Measurements from ENCODE around the gene IFNGR2.
"Not testable (repeated sequence)": the region's sequence is repeated elsewhere in the genome, so short reads cannot be mapped to it uniquely, and the experiment has no call there.

Gene IFNGR2

GRCh38 chr21:33403128-33403785 is at the start of gene IFNGR2:
TSS of gene IFNGR2 (plus strand) at chr21:33403413. CDS start at chr21:33403544, 131 bp downstream.
- Mint-ChIP-seq H3K27ac (peak within 1 kb of the TSS; percentile 68), H3K27me3 (ENCODE audit: low read depth) (peaks cover 8% of the 10 kb centered on the region), H3K4me1 (ENCODE audit: low read depth) (peaks cover 35% of the 10 kb centered on the region), H3K4me3 (peak within 1 kb of the TSS; percentile 90), H3K9me3 (no peaks in the 10 kb centered on the region), H3K36me3 (ENCODE audit: low read depth) (peaks cover 6% of the 10 kb centered on the region)
- peak; percentile 38 for DNase-seq (ENCODE audit: low spot score)

GRCh38 chr21:33355355-33355754 is 47.9 kb upstream of the IFNGR2 start:
- H3K9me3 Mint-ChIP-seq = no peaks in the 10 kb centered on the region
- H3K27me3 Mint-ChIP-seq (ENCODE audit: low read depth) = no peaks in the 10 kb centered on the region
- H3K36me3 Mint-ChIP-seq (ENCODE audit: low read depth) = peaks cover 42% of the 10 kb centered on the region
- no peak overlapping the region for H3K4me3 Mint-ChIP-seq
- peaks cover 5% of the 10 kb centered on the region for H3K4me1 Mint-ChIP-seq (ENCODE audit: low read depth)
- peak overlapping the region; percentile 79 for H3K27ac Mint-ChIP-seq
- DNase-seq (ENCODE audit: low spot score) = no peak

- Mint-ChIP-seq H3K36me3 (ENCODE audit: low read depth) (peaks cover 38% of the 10 kb centered on the region), H3K4me3 (no peak overlapping the region), H3K27me3 (ENCODE audit: low read depth) (no peaks in the 10 kb centered on the region), H3K27ac (no peak overlapping the region), H3K4me1 (ENCODE audit: low read depth) (peaks cover 11% of the 10 kb centered on the region), H3K9me3 (no peaks in the 10 kb centered on the region)
- DNase-seq (ENCODE audit: low spot score) = no peak
These were observed 47.2 kb upstream of the IFNGR2 start for GRCh38 chr21:33355996-33356395.

- H3K4me3 Mint-ChIP-seq = no peak overlapping the region
- no peak overlapping the region for H3K27ac Mint-ChIP-seq
- DNase-seq (ENCODE audit: low spot score) = no peak
- no peaks in the 10 kb centered on the region for H3K9me3 Mint-ChIP-seq
- peaks cover 33% of the 10 kb centered on the region for H3K36me3 Mint-ChIP-seq (ENCODE audit: low read depth)
- H3K4me1 Mint-ChIP-seq (ENCODE audit: low read depth) = peaks cover 19% of the 10 kb centered on the region
- no peaks in the 10 kb centered on the region for H3K27me3 Mint-ChIP-seq (ENCODE audit: low read depth)
These were observed 46.0 kb upstream of the IFNGR2 start for GRCh38 chr21:33357177-33357576.

- no peak overlapping the region for H3K4me3 Mint-ChIP-seq
- no peak for DNase-seq (ENCODE audit: low spot score)
- peaks cover 3% of the 10 kb centered on the region for H3K9me3 Mint-ChIP-seq
- peaks cover 22% of the 10 kb centered on the region for H3K4me1 Mint-ChIP-seq (ENCODE audit: low read depth)
- peaks cover 30% of the 10 kb centered on the region for H3K36me3 Mint-ChIP-seq (ENCODE audit: low read depth)
- H3K27me3 Mint-ChIP-seq (ENCODE audit: low read depth) = no peaks in the 10 kb centered on the region
- no peak overlapping the region for H3K27ac Mint-ChIP-seq
These were observed 43.8 kb upstream of the IFNGR2 start for GRCh38 chr21:33359446-33359845.

- H3K9me3 Mint-ChIP-seq = peaks cover 3% of the 10 kb centered on the region
- H3K4me3 Mint-ChIP-seq = no peak overlapping the region
- peaks cover 25% of the 10 kb centered on the region for H3K36me3 Mint-ChIP-seq (ENCODE audit: low read depth)
- no peaks in the 10 kb centered on the region for H3K27me3 Mint-ChIP-seq (ENCODE audit: low read depth)
- no peak overlapping the region for H3K27ac Mint-ChIP-seq
- peaks cover 19% of the 10 kb centered on the region for H3K4me1 Mint-ChIP-seq (ENCODE audit: low read depth)
- DNase-seq (ENCODE audit: low spot score) = no peak
These were observed 42.9 kb upstream of the IFNGR2 start for GRCh38 chr21:33360281-33360680.

GRCh38 chr21:33360881-33361602 is 42.2 kb upstream of the IFNGR2 start:
- no peaks in the 10 kb centered on the region for H3K27me3 Mint-ChIP-seq (ENCODE audit: low read depth)
- H3K4me1 Mint-ChIP-seq (ENCODE audit: low read depth) = peaks cover 17% of the 10 kb centered on the region
- DNase-seq (ENCODE audit: low spot score) = peak; percentile 78
- peak overlapping the region; percentile 76 for H3K27ac Mint-ChIP-seq
- H3K9me3 Mint-ChIP-seq = peaks cover 5% of the 10 kb centered on the region
- H3K4me3 Mint-ChIP-seq = peak overlapping the region; percentile 78
- H3K36me3 Mint-ChIP-seq (ENCODE audit: low read depth) = peaks cover 20% of the 10 kb centered on the region

- DNase-seq (ENCODE audit: low spot score) = peak; percentile 37
- peaks cover 15% of the 10 kb centered on the region for H3K9me3 Mint-ChIP-seq
- peak overlapping the region; percentile 92 for H3K27ac Mint-ChIP-seq
- peaks cover 13% of the 10 kb centered on the region for H3K36me3 Mint-ChIP-seq (ENCODE audit: low read depth)
- no peaks in the 10 kb centered on the region for H3K27me3 Mint-ChIP-seq (ENCODE audit: low read depth)
- peaks cover 17% of the 10 kb centered on the region for H3K4me1 Mint-ChIP-seq (ENCODE audit: low read depth)
- peak overlapping the region; percentile 78 for H3K4me3 Mint-ChIP-seq
These were observed 41.1 kb upstream of the IFNGR2 start for GRCh38 chr21:33362044-33362555.

- peaks cover 21% of the 10 kb centered on the region for H3K36me3 Mint-ChIP-seq (ENCODE audit: low read depth)
- peaks cover 26% of the 10 kb centered on the region for H3K9me3 Mint-ChIP-seq
- H3K27me3 Mint-ChIP-seq (ENCODE audit: low read depth); DNase-seq (ENCODE audit: low spot score); H3K4me3 Mint-ChIP-seq; H3K27ac Mint-ChIP-seq: not testable (repeated sequence)
- H3K4me1 Mint-ChIP-seq (ENCODE audit: low read depth) = peaks cover 17% of the 10 kb centered on the region
These were observed 39.2 kb upstream of the IFNGR2 start for GRCh38 chr21:33363911-33364609.

GRCh38 chr21:33364830-33365229 is 38.4 kb upstream of the IFNGR2 start:
- Mint-ChIP-seq H3K4me1 (ENCODE audit: low read depth) (peaks cover 17% of the 10 kb centered on the region), H3K27me3 (ENCODE audit: low read depth) (no peaks in the 10 kb centered on the region), H3K27ac (no peak overlapping the region), H3K4me3 (no peak overlapping the region), H3K9me3 (peaks cover 28% of the 10 kb centered on the region), H3K36me3 (ENCODE audit: low read depth) (peaks cover 20% of the 10 kb centered on the region)
- no peak for DNase-seq (ENCODE audit: low spot score)

- Mint-ChIP-seq H3K27me3 (ENCODE audit: low read depth) (no peaks in the 10 kb centered on the region), H3K27ac (peak overlapping the region; percentile 60), H3K4me1 (ENCODE audit: low read depth) (peaks cover 3% of the 10 kb centered on the region), H3K9me3 (peaks cover 29% of the 10 kb centered on the region), H3K36me3 (ENCODE audit: low read depth) (peaks cover 19% of the 10 kb centered on the region), H3K4me3 (no peak overlapping the region)
- DNase-seq (ENCODE audit: low spot score) = no peak
These were observed 35.8 kb upstream of the IFNGR2 start for GRCh38 chr21:33367309-33367973.

GRCh38 chr21:33368124-33368523 is 35.1 kb upstream of the IFNGR2 start:
- Mint-ChIP-seq H3K27me3 (ENCODE audit: low read depth) (no peaks in the 10 kb centered on the region), H3K27ac (no peak overlapping the region), H3K9me3 (peaks cover 29% of the 10 kb centered on the region), H3K4me1 (ENCODE audit: low read depth) (no peaks in the 10 kb centered on the region), H3K36me3 (ENCODE audit: low read depth) (peaks cover 16% of the 10 kb centered on the region), H3K4me3 (no peak overlapping the region)
- no peak for DNase-seq (ENCODE audit: low spot score)

GRCh38 chr21:33368576-33368975 is 34.6 kb upstream of the IFNGR2 start:
- H3K9me3 Mint-ChIP-seq = peaks cover 29% of the 10 kb centered on the region
- H3K27ac Mint-ChIP-seq = peak overlapping the region; percentile 36
- H3K4me3 Mint-ChIP-seq = no peak overlapping the region
- H3K36me3 Mint-ChIP-seq (ENCODE audit: low read depth) = peaks cover 16% of the 10 kb centered on the region
- DNase-seq (ENCODE audit: low spot score) = no peak
- H3K4me1 Mint-ChIP-seq (ENCODE audit: low read depth) = no peaks in the 10 kb centered on the region
- H3K27me3 Mint-ChIP-seq (ENCODE audit: low read depth) = no peaks in the 10 kb centered on the region
